ENCODE data around the gene CYP2S1.

CYP2S1 gene

DNA sequence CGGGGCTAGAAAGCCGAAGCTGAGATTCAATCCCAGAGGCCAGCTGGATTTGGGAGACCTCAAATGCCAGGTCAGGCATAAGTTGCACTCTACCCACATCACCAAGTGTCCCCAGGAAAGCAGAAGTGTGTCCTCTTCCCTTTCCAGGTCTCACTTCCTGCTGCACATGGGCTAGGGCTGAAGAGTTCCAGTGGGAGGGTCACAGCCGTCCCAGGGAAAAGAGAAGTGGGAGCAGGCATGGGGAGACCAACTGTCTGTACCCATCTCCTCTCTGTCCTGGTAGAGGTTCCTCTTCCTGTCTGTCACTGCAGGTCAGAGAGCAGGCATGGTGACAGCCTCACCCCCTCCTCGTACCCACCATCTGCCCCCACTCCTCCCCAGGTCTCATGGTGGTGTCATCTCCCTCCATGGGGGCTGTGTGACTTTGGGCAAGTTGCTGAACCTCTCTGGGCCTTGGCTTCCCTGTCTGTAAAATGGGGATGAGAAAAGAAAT lies 40.8 kb downstream of the CYP2S1 start:
- Histone ChIP-seq H3K27me3 (ENCODE audit: insufficient read depth, poor library complexity, severe bottlenecking) (no peaks in the 10 kb centered on the region), H3K4me3 (replicated peaks; ENCODE audit: insufficient read depth, low read length) (no peak overlapping the region), H3K27ac (replicated peaks) (no peak overlapping the region)
- peak; percentile 59 to 92 for DNase-seq (ENCODE audit: low read depth in 1 of 2, low spot score in 1 of 2)
- TF ChIP-seq GABPA (IDR thresholded peaks at IDR 0.05; ENCODE audit: low read depth) = no peak
- TF ChIP-seq POLR2AphosphoS5 (IDR thresholded peaks at IDR 0.05; ENCODE audit: low read depth) = peak; percentile 54; the same call in 1 of the 2 replicates
- TF ChIP-seq, protein P1, sequence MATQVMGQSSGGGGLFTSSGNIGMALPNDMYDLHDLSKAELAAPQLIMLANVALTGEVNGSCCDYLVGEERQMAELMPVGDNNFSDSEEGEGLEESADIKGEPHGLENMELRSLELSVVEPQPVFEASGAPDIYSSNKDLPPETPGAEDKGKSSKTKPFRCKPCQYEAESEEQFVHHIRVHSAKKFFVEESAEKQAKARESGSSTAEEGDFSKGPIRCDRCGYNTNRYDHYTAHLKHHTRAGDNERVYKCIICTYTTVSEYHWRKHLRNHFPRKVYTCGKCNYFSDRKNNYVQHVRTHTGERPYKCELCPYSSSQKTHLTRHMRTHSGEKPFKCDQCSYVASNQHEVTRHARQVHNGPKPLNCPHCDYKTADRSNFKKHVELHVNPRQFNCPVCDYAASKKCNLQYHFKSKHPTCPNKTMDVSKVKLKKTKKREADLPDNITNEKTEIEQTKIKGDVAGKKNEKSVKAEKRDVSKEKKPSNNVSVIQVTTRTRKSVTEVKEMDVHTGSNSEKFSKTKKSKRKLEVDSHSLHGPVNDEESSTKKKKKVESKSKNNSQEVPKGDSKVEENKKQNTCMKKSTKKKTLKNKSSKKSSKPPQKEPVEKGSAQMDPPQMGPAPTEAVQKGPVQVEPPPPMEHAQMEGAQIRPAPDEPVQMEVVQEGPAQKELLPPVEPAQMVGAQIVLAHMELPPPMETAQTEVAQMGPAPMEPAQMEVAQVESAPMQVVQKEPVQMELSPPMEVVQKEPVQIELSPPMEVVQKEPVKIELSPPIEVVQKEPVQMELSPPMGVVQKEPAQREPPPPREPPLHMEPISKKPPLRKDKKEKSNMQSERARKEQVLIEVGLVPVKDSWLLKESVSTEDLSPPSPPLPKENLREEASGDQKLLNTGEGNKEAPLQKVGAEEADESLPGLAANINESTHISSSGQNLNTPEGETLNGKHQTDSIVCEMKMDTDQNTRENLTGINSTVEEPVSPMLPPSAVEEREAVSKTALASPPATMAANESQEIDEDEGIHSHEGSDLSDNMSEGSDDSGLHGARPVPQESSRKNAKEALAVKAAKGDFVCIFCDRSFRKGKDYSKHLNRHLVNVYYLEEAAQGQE (IDR thresholded peaks at IDR 0.05; ENCODE audit: insufficient replicate concordance, low read depth) = no peak
- TF ChIP-seq SPI1 (IDR thresholded peaks at IDR 0.05; ENCODE audit: borderline replicate concordance, low read depth) = peak; percentile 89
- TF ChIP-seq, protein P2, sequence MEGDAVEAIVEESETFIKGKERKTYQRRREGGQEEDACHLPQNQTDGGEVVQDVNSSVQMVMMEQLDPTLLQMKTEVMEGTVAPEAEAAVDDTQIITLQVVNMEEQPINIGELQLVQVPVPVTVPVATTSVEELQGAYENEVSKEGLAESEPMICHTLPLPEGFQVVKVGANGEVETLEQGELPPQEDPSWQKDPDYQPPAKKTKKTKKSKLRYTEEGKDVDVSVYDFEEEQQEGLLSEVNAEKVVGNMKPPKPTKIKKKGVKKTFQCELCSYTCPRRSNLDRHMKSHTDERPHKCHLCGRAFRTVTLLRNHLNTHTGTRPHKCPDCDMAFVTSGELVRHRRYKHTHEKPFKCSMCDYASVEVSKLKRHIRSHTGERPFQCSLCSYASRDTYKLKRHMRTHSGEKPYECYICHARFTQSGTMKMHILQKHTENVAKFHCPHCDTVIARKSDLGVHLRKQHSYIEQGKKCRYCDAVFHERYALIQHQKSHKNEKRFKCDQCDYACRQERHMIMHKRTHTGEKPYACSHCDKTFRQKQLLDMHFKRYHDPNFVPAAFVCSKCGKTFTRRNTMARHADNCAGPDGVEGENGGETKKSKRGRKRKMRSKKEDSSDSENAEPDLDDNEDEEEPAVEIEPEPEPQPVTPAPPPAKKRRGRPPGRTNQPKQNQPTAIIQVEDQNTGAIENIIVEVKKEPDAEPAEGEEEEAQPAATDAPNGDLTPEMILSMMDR (IDR thresholded peaks at IDR 0.05; ENCODE audit: insufficient read depth, low read length) = no peak

DNA sequence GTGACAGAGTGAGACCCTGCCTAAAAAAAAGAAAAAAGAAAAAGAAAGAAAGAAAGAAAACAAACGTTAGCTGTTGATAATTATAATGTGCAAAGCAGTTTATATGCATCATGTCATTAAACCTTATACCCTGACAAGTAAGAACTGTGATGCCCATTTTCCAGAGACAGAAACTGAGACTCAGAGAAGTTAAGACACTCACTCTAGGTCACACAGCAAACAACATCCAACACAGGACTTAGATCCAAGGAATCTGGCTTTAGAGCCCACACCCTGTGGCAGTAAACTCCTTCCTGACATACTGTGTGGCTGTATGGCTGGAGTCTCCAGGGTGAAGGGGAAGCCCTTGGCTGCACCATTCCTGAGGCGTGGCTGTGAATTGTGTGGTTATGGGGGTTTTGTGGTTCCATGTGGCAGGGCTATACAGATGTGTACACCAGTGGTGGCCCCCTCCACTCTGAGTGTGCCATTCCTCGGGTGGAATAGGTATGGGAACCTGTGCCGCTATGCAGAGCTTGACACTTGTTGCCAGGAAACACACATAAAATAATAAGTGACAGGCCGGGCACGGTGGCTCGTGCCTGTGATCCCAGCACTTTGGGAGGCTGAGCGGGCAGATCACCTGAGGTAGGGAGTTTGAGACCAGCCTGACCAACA lies 41.6 kb downstream of the CYP2S1 start:
- H3K27ac ChIP-seq (replicated peaks) = no peak overlapping the region
- TF ChIP-seq GABPA (IDR thresholded peaks at IDR 0.05; ENCODE audit: low read depth) = no peak
- no peaks in the 10 kb centered on the region for H3K27me3 ChIP-seq (ENCODE audit: insufficient read depth, poor library complexity, severe bottlenecking)
- H3K4me3 ChIP-seq (replicated peaks; ENCODE audit: insufficient read depth, low read length) = no peak overlapping the region
- DNase-seq (ENCODE audit: low read depth in 1 of 2, low spot score in 1 of 2) = no peak

DNA sequence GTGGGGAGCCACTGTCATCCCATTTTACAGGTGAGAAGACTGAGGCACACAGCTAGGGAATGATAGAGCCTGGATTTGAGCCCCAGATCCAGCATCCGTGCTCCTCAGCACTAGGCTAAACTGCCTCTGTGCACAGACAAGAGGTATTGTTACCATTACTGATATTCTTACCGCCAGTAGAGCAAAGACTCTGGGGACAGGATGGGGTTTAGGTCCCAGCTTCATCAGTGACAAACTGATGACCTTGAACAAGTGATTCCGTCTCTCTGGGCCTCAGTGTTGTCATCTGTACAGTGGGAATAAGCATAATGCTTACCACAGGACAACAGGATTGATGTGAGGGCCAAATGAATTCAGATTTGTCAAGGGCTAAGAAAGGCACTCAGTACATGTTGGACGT lies 42.5 kb downstream of the CYP2S1 start:
- Histone ChIP-seq H3K4me3 (replicated peaks; ENCODE audit: insufficient read depth, low read length) (no peak overlapping the region), H3K27ac (replicated peaks) (no peak overlapping the region), H3K27me3 (ENCODE audit: insufficient read depth, poor library complexity, severe bottlenecking) (no peaks in the 10 kb centered on the region)
- TF ChIP-seq, protein P2 (IDR thresholded peaks at IDR 0.05; ENCODE audit: insufficient read depth, low read length) = no peak
- no peak for TF ChIP-seq POLR2AphosphoS5 (IDR thresholded peaks at IDR 0.05; ENCODE audit: low read depth)
- TF ChIP-seq, protein P1 (IDR thresholded peaks at IDR 0.05; ENCODE audit: insufficient replicate concordance, low read depth) = no peak
- no peak for TF ChIP-seq SPI1 (IDR thresholded peaks at IDR 0.05; ENCODE audit: borderline replicate concordance, low read depth)
- no peak for TF ChIP-seq GABPA (IDR thresholded peaks at IDR 0.05; ENCODE audit: low read depth)
- DNase-seq (ENCODE audit: low read depth in 1 of 2, low spot score in 1 of 2) = no peak

DNA sequence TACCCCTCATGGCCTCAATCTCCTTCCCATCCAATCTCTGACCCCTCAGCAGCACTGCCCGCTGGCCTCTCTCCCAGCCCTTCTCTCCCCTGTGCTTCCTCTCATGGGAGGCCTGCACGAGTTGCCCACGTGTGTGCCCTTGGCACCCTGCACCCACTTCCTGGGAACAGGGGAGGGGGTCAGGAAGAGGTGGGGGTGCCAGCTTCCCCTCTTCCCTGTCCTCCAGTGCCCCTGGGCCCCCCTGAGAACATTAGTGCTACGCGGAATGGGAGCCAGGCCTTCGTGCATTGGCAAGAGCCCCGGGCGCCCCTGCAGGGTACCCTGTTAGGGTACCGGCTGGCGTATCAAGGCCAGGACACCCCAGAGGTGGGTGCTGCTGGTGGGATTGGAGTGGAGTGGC lies 45.2 kb downstream of the CYP2S1 start:
- Histone ChIP-seq H3K4me3 (replicated peaks; ENCODE audit: insufficient read depth, low read length) (no peak overlapping the region), H3K27ac (replicated peaks) (no peak overlapping the region), H3K27me3 (ENCODE audit: insufficient read depth, poor library complexity, severe bottlenecking) (no peaks in the 10 kb centered on the region)
- no peak for TF ChIP-seq SPI1 (IDR thresholded peaks at IDR 0.05; ENCODE audit: borderline replicate concordance, low read depth)
- TF ChIP-seq, protein P2 (IDR thresholded peaks at IDR 0.05; ENCODE audit: insufficient read depth, low read length) = no peak
- TF ChIP-seq POLR2AphosphoS5 (IDR thresholded peaks at IDR 0.05; ENCODE audit: low read depth) = no peak
- TF ChIP-seq GABPA (IDR thresholded peaks at IDR 0.05; ENCODE audit: low read depth) = no peak
- TF ChIP-seq, protein P1 (IDR thresholded peaks at IDR 0.05; ENCODE audit: insufficient replicate concordance, low read depth) = no peak
- no peak for DNase-seq (ENCODE audit: low read depth in 1 of 2, low spot score in 1 of 2)
